ENCODE results near the gene PUM2.

- TF ChIP-seq GATA2 (IDR thresholded peaks at IDR 0.05; ENCODE audit: low read depth, low read length) (no peak), GATA3 (IDR thresholded peaks at IDR 0.05; ENCODE audit: low read depth, low read length) (no peak)
Measured at GRCh38 chr2:20359096-20359495, 8.5 kb upstream of the PUM2 start.
